ENCODE data around the gene NIT1. TPM values are rescaled to one million over a fixed set of nuclear protein-coding genes. Genes with fewer than 3 reads are reported as not detected.

Gene NIT1
- total RNA-seq, 4 donors from 2014 or later: 28.3 to 58.2 (median 39.6) TPM

DNA sequence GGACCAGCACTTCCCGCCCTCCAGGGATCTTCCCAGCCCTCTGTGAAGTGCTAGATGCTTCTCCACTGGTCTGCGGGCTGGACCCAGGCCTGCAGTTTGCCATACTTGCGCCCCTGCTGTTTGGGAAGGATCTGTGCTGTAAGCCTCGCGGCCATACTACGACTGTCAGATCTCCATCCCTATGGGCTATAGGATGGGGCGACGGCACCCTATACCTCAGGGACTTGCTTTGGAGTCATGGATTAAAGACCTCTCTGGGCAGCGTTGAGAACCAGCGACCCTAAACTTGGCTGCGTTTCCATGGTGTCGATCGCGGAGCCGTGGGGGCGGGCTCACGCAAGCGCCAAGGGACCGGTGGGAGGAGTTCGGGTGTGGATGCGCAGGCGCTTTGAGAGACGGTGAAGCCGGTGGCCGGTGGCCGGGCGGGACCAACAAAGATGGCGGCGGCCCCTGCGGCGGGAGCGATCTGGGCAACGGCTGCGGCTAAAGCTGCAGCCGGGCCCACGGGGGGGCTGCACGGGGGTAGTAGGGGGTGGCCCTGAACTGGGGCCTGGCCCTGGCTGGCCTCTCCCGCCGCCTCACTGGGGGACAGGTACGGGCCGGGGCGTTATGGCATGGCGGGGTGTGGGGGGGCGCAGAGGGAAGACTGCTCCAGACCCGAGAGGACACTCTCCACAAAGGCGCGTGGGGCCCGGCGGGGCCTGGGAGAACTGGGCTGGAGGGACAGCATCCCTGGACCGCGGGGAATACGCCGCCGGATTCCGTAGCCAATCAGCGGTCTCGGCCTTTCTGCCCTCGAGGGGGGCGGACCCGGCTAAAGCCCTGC is 41.4 kb downstream of the NIT1 start, which contains the start of gene USP21:
USP21 (plus strand) TSS at position 414 of the 826 bp plus-strand sequence. CDS start 1,141 bp downstream, outside the sequence.
- Histone ChIP-seq H3K9me3 (no peaks in the 10 kb centered on the region), H3K27ac (peak within 1 kb of the TSS; percentile 81), H3K36me3 (peaks cover 36% of the 10 kb centered on the region), H3K4me3 (peak within 1 kb of the TSS; percentile 78), H3K4me1 (peaks cover 36% of the 10 kb centered on the region), H3K27me3 (no peaks in the 10 kb centered on the region)
- TF ChIP-seq, protein P1, sequence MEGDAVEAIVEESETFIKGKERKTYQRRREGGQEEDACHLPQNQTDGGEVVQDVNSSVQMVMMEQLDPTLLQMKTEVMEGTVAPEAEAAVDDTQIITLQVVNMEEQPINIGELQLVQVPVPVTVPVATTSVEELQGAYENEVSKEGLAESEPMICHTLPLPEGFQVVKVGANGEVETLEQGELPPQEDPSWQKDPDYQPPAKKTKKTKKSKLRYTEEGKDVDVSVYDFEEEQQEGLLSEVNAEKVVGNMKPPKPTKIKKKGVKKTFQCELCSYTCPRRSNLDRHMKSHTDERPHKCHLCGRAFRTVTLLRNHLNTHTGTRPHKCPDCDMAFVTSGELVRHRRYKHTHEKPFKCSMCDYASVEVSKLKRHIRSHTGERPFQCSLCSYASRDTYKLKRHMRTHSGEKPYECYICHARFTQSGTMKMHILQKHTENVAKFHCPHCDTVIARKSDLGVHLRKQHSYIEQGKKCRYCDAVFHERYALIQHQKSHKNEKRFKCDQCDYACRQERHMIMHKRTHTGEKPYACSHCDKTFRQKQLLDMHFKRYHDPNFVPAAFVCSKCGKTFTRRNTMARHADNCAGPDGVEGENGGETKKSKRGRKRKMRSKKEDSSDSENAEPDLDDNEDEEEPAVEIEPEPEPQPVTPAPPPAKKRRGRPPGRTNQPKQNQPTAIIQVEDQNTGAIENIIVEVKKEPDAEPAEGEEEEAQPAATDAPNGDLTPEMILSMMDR (IDR thresholded peaks at IDR 0.05): peak; percentile 35 to 46
- TF ChIP-seq EP300 (IDR thresholded peaks at IDR 0.05) (no peak), POLR2AphosphoS5 (IDR thresholded peaks at IDR 0.05) (peak in 2 of 3 donors; percentile 66 to 70), POLR2A (IDR thresholded peaks at IDR 0.05) (peak in 1 of 2 donors; percentile 29)
- WGBS: 0% methylated on average over 28 of the region's 60 CpGs
- peak; percentile 96 to 98 for DNase-seq (ENCODE audit: low spot score in 2 of 2)

DNA sequence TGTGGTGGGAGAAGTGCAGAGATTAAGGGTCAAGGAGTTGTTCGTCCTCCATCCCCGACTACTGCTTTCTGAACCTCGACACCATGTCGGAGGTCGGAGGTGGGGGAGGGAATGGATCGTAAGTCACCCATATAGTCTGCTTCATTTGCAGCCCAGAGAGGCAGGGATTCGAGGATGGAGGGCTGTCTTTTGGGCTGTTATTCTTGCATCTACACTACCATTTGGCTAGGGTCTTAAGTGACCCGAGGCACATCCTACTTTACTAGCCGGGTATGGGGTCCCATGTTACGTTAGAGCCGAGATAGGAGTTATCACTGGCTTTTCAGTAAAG is 42.0 kb downstream of the NIT1 start:
- no peaks in the 10 kb centered on the region for H3K9me3 ChIP-seq
- 11% methylated on average over 7 of the region's 11 CpGs for WGBS
- H3K36me3 ChIP-seq: peaks cover 41% of the 10 kb centered on the region
- TF ChIP-seq POLR2AphosphoS5 (IDR thresholded peaks at IDR 0.05) (no peak), EP300 (IDR thresholded peaks at IDR 0.05) (no peak), POLR2A (IDR thresholded peaks at IDR 0.05) (no peak)
- TF ChIP-seq, protein P1 (IDR thresholded peaks at IDR 0.05): no peak
- peak overlapping the region; percentile 78 for H3K4me3 ChIP-seq
- H3K27me3 ChIP-seq: no peaks in the 10 kb centered on the region
- H3K27ac ChIP-seq: peak overlapping the region; percentile 81
- no peak for DNase-seq (ENCODE audit: low spot score in 2 of 2)
- H3K4me1 ChIP-seq: peaks cover 32% of the 10 kb centered on the region

DNA sequence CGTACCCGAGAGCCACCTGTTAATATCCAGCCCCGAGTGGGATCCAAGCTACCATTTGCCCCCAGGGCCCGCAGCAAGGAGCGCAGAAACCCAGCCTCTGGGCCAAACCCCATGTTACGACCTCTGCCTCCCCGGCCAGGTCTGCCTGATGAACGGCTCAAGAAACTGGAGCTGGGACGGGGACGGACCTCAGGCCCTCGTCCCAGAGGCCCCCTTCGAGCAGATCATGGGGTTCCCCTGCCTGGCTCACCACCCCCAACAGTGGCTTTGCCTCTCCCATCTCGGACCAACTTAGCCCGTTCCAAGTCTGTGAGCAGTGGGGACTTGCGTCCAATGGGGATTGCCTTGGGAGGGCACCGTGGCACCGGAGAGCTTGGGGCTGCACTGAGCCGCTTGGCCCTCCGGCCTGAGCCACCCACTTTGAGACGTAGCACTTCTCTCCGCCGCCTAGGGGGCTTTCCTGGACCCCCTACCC is 42.8 kb downstream of the NIT1 start:
- Histone ChIP-seq H3K27ac (no peak overlapping the region), H3K9me3 (no peaks in the 10 kb centered on the region), H3K36me3 (peaks cover 41% of the 10 kb centered on the region), H3K4me3 (peak overlapping the region; percentile 78), H3K27me3 (no peaks in the 10 kb centered on the region), H3K4me1 (peaks cover 36% of the 10 kb centered on the region)
- peak in 1 of 2 donors; percentile 38 for DNase-seq (ENCODE audit: low spot score in 2 of 2)
- TF ChIP-seq POLR2AphosphoS5 (IDR thresholded peaks at IDR 0.05) (no peak), EP300 (IDR thresholded peaks at IDR 0.05) (no peak), POLR2A (IDR thresholded peaks at IDR 0.05) (no peak)
- TF ChIP-seq, protein P1 (IDR thresholded peaks at IDR 0.05): no peak
- WGBS: 88% methylated on average over 16 of the region's 22 CpGs

DNA sequence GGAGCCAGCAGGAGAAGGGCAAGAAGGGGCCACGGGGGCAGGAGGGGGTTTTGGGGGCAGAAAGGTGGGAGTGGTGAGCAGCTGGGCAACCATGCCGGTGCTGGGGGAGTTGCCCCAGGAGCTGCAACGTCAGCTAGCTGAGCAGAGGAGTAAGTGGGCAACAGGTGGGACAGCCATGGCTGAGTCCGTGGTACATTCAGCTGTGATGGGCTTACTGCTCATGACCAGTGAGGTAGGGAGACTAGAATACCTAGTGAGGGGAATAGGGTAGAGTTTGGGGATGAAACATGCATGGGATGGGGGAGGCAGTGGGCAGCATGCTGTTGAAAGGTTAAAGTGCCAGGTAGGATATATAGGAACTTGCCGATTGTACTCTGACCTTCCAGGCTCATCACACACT is 43.7 kb downstream of the NIT1 start:
- Histone ChIP-seq H3K4me3 (no peak overlapping the region), H3K36me3 (peaks cover 41% of the 10 kb centered on the region), H3K9me3 (no peaks in the 10 kb centered on the region), H3K27me3 (no peaks in the 10 kb centered on the region), H3K27ac (no peak overlapping the region), H3K4me1 (peaks cover 41% of the 10 kb centered on the region)
- 87% methylated on average over 5 of the region's 5 CpGs for WGBS
- no peak for TF ChIP-seq EP300 (IDR thresholded peaks at IDR 0.05)
- DNase-seq (ENCODE audit: low spot score in 2 of 2): peak in 1 of 2 donors; percentile 28

DNA sequence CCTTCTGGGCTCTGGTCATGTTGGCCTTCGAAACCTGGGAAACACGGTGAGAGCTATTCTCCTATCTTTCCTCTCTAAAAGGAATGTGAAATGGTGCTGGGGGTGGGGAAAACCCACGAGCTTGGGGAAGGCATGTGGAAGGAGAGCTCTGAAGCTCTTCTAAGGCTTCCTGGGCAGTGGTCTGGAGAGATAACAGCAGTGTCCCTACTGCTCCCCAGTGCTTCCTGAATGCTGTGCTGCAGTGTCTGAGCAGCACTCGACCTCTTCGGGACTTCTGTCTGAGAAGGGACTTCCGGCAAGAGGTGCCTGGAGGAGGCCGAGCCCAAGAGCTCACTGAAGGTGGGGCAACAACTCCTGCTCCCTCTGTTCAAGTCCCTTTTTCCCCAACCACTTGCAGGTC is 44.1 kb downstream of the NIT1 start:
- Histone ChIP-seq H3K9me3 (no peaks in the 10 kb centered on the region), H3K4me1 (peaks cover 45% of the 10 kb centered on the region), H3K27me3 (no peaks in the 10 kb centered on the region), H3K36me3 (peaks cover 41% of the 10 kb centered on the region), H3K27ac (no peak overlapping the region), H3K4me3 (no peak overlapping the region)
- WGBS: 67% methylated on average over 7 of the region's 7 CpGs
- TF ChIP-seq POLR2AphosphoS5 (IDR thresholded peaks at IDR 0.05) (no peak), EP300 (IDR thresholded peaks at IDR 0.05) (no peak), POLR2A (IDR thresholded peaks at IDR 0.05) (no peak)
- TF ChIP-seq, protein P1 (IDR thresholded peaks at IDR 0.05): no peak
- DNase-seq (ENCODE audit: low spot score in 2 of 2): peak; percentile 34 to 48

Measured in suprapubic skin (tissue), 4 donors.